ENCODE data around the gene CFAP45. TPM values are rescaled to one million over a fixed set of nuclear protein-coding genes. Genes with fewer than 3 reads are reported as not detected.

CFAP45 gene
- total RNA-seq (2011; cell fraction: chromatin; rRNA removed; ENCODE audit: low replicate concordance) = 1.8 and 2.4 TPM in 2 replicates
- 0.33 and 1.1 TPM in 2 replicates for total RNA-seq (2011; cell fraction: nucleolus; rRNA removed)
- total RNA-seq (2011; cell fraction: nucleoplasm; rRNA removed) = 1.2 and 2.4 TPM in 2 replicates
- 1.2 and 1.5 TPM in 2 replicates for total RNA-seq (2014; rRNA removed)
- total RNA-seq (2014; rRNA removed; fragmentation: Illumina TruSeq; extraction: Trizol) = 1.2 and 1.7 TPM in 2 replicates
- total RNA-seq (2015; rRNA removed; fragmentation: Illumina TruSeq; extraction: Trizol) = 0.94 and 1.4 TPM in 2 replicates
- total RNA-seq (2021) = 0.72 and 1.6 TPM in 2 replicates
- 0.85 and 1.5 TPM in 2 replicates for polyA plus RNA-seq (2011; rRNA removed)
- polyA plus RNA-seq (2011; cell fraction: cytosol; rRNA removed) = 0.43 and 0.59 TPM in 2 replicates
- 0.97 and 1.1 TPM in 2 replicates for polyA plus RNA-seq (2011; cell fraction: nucleus; rRNA removed)
- 0.91 and 1.0 TPM in 2 replicates for polyA plus RNA-seq (2012)
- polyA plus RNA-seq (2014; fragmentation: Illumina TruSeq; extraction: Trizol) = 1.6 and 2.0 TPM in 2 replicates
- 1 to 10 TPM in 1 of 2 experiments, under 1 TPM in 1; 0.65 to 1.3 TPM for polyA plus RNA-seq (2014; fragmentation: Nextera tagmentation; extraction: Ambion mirVana)
- 1.0 and 2.4 TPM in 2 replicates for polyA plus RNA-seq (2014; rRNA removed)
- polyA minus RNA-seq (2011; rRNA and poly(A)+ RNA removed) = 1.6 and 1.8 TPM in 2 replicates
- polyA minus RNA-seq (2011; cell fraction: cytosol; rRNA and poly(A)+ RNA removed) = 0.48 and 0.91 TPM in 2 replicates
- polyA minus RNA-seq (2011; cell fraction: nucleus; rRNA and poly(A)+ RNA removed) = 0.40 and 0.89 TPM in 2 replicates
- percentile 42 among the genes with signal in this experiment for Bru-seq, nascent RNA
- BruChase-seq, experiment 1, labeled RNA remaining after a 2-hour chase = percentile 37 among the genes with signal in this experiment
- percentile 42 among the genes with signal in this experiment for BruChase-seq, experiment 2, labeled RNA remaining after a 6-hour chase
- long read RNA-seq, experiment 1, partial matches to known transcripts = 8 of 35 reads
- long read RNA-seq, experiment 1, other reads (novel, unspliced or antisense) = 27 of 35 reads
- long read RNA-seq, experiment 2 = 0 reads
- long read RNA-seq, experiment 3, partial matches to known transcripts = 4 of 26 reads
- long read RNA-seq, experiment 3, other reads (novel, unspliced or antisense) = 22 of 26 reads

GRCh38 chr1:159900086-159900680, at the start of gene CFAP45:
Gene CFAP45, minus strand, starts transcription at chr1:159900165. Its CDS starts 67 bp downstream, at chr1:159900098.
- Histone ChIP-seq H3K9me3 (replicated peaks; ENCODE audit: control insufficient read depth, insufficient read depth, low read depth, low read length) (no peaks in the 10 kb centered on the region), H3K9me1 (ENCODE audit: control insufficient read depth, insufficient read depth, low read length) (no peaks in the 10 kb centered on the region), H3K27me3 (ENCODE audit: control insufficient read depth in 2 of 2, insufficient read depth in 2 of 2, low read length in 2 of 2) (no peaks in the 10 kb centered on the region), H3K79me2 (ENCODE audit: control insufficient read depth, insufficient read depth, low read length) (no peaks in the 10 kb centered on the region), H3K4me3 (0 out of 2 replicates have a peak within 1 kb of the TSS, but pooled peaks have one; percentile 11), H3K36me3 (ENCODE audit: control insufficient read depth, insufficient read depth, low read length) (no peaks in the 10 kb centered on the region), H3K4me1 (replicated peaks in 1 of 2; ENCODE audit: control insufficient read depth in 2 of 2, insufficient read depth in 2 of 2, low read length in 2 of 2) (peaks cover 18 to 30% of the 10 kb centered on the region in 2 experiments), H4K20me1 (replicated peaks; ENCODE audit: control insufficient read depth, insufficient read depth, low read length) (no peaks in the 10 kb centered on the region), H2AFZ (ENCODE audit: low read depth, low read length) (peak within 1 kb of the TSS; percentile 88), H3K27ac (ENCODE audit: extremely low read depth, low read depth, low read length) (peak within 1 kb of the TSS; percentile 60; the same call in 1 of the 3 replicates), H3K9ac (ENCODE audit: insufficient read depth in 1 of 2, low read depth in 2 of 2, low read length in 2 of 2) (peak within 1 kb of the TSS; percentile 36 to 88), H3K4me2 (ENCODE audit: insufficient read depth, low read length) (peak within 1 kb of the TSS; percentile 50)
- no TSS peak for BruUV-seq (replicated peaks)
- in situ Hi-C loops (cut with MboI) = no loop called here
- 6% methylated on average over 27 of the region's 30 CpGs for WGBS (ENCODE audit: insufficient coverage, low coverage, missing lambda C conversion rate)
- POLR2A ChIA-PET = interaction anchor here (1.0 to 2.1 kb wide), 5 partner anchors 11 to 30 kb away, joined by 3 to 8 read pairs (median 4); partner anchors contain the start of gene TAGLN2
- intact Hi-C loops (cut with micrococcal nuclease) = loop anchor here (1.0 kb wide), 1 partner anchor 24 kb away; no protein-coding TSS in a partner anchor
- ATAC-seq (peak; percentile 98), FAIRE-seq (peak; percentile 49), DNase-seq (ENCODE audit: extremely low read depth in 1 of 4, low spot score in 3 of 4) (peak; percentile 93 to 98 (median 96))
- CTCF ChIA-PET (ENCODE audit: low intra/inter-chr PET ratio) = no interaction called here
- TF ChIP-seq POLR2G (IDR thresholded peaks at IDR 0.05; ENCODE audit: low read depth, low read length) = peak; percentile 60
- TF ChIP-seq, protein P1, sequence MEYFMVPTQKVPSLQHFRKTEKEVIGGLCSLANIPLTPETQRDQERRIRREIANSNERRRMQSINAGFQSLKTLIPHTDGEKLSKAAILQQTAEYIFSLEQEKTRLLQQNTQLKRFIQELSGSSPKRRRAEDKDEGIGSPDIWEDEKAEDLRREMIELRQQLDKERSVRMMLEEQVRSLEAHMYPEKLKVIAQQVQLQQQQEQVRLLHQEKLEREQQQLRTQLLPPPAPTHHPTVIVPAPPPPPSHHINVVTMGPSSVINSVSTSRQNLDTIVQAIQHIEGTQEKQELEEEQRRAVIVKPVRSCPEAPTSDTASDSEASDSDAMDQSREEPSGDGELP (CRISPR knock-in tag; IDR thresholded peaks at IDR 0.05; ENCODE audit: borderline replicate concordance) = peak; percentile 42; the same call in 1 of the 2 replicates
- TF ChIP-seq ZFX (CRISPR knock-in tag; IDR thresholded peaks at IDR 0.05) = peak; percentile 6; the same call in 1 of the 2 replicates
- no peak for TF ChIP-seq XRCC3 (IDR thresholded peaks at IDR 0.05)
- peak; percentile 68; the same call in 1 of the 2 replicates for TF ChIP-seq MXI1 (IDR thresholded peaks at IDR 0.05; ENCODE audit: low read depth, low read length)
- no peak for TF ChIP-seq SMARCC2 (IDR thresholded peaks at IDR 0.05; ENCODE audit: low read depth)
- peak; percentile 89 for TF ChIP-seq FOXJ3 (CRISPR knock-in tag; IDR thresholded peaks at IDR 0.05)
- 0 out of 4 replicates have a peak, but pooled peaks of 1 of the 2 experiments have one; percentile 32 for TF ChIP-seq MNT (conservative IDR thresholded peaks at IDR 0.05)
- TF ChIP-seq, protein P2, sequence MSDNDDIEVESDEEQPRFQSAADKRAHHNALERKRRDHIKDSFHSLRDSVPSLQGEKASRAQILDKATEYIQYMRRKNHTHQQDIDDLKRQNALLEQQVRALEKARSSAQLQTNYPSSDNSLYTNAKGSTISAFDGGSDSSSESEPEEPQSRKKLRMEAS (CRISPR knock-in tag; IDR thresholded peaks at IDR 0.05) = peak; percentile 24; the same call in 1 of the 2 replicates

Measured in K562 (cell line).